ENCODE measurements around the gene UBL4B. TPM values are rescaled to one million over a fixed set of nuclear protein-coding genes. Genes with fewer than 3 reads are reported as not detected.

The UBL4B gene
- total RNA-seq, 2 donors from 2014 or later, result not detected

GRCh38 chr1:110144366-110144765 lies 32.1 kb downstream of the UBL4B start:
- Histone ChIP-seq H3K9me3 (no peaks in the 10 kb centered on the region), H3K27ac (no peak overlapping the region), H3K27me3 (replicated peaks; ENCODE audit: insufficient read depth) (no peaks in the 10 kb centered on the region), H3K4me3 (no peak overlapping the region), H3K36me3 (no peaks in the 10 kb centered on the region), H3K4me1 (ENCODE audit: control insufficient read depth in 1 of 2, low read depth in 2 of 2) (no peaks in the 10 kb centered on the region)
- no peak for ATAC-seq (ENCODE audit: insufficient number of reproducible peaks, low FRiP score, low read depth)
- no peak for DNase-seq (ENCODE audit: low spot score)
- TF ChIP-seq CTCF (IDR thresholded peaks at IDR 0.05), result no peak

GRCh38 chr1:110148961-110149360 lies 36.7 kb downstream of the UBL4B start:
- H3K27me3 ChIP-seq (replicated peaks; ENCODE audit: insufficient read depth), result no peaks in the 10 kb centered on the region
- ATAC-seq (ENCODE audit: insufficient number of reproducible peaks, low FRiP score, low read depth) (no peak), DNase-seq (ENCODE audit: low spot score) (no peak)
- no peak for TF ChIP-seq CTCF (IDR thresholded peaks at IDR 0.05)
- H3K27ac ChIP-seq, result no peak overlapping the region
- no peak overlapping the region for H3K4me3 ChIP-seq
- H3K9me3 ChIP-seq, result no peaks in the 10 kb centered on the region
- no peaks in the 10 kb centered on the region for H3K36me3 ChIP-seq
- H3K4me1 ChIP-seq (ENCODE audit: control insufficient read depth in 1 of 2, low read depth in 2 of 2), result peaks cover 5 to 15% of the 10 kb centered on the region in 2 donors

GRCh38 chr1:110150330-110151174 lies 38.3 kb downstream of the UBL4B start, which contains the start of gene SLC6A17:
TSS of gene SLC6A17 (plus strand) at chr1:110150494. CDS start at chr1:110166930, 16,436 bp downstream.
- DNase-seq (ENCODE audit: low spot score) (no peak), ATAC-seq (ENCODE audit: insufficient number of reproducible peaks, low FRiP score, low read depth) (no peak)
- Histone ChIP-seq H3K27me3 (replicated peaks; ENCODE audit: insufficient read depth) (no peaks in the 10 kb centered on the region), H3K27ac (no peak within 1 kb of the TSS), H3K36me3 (no peaks in the 10 kb centered on the region), H3K9me3 (no peaks in the 10 kb centered on the region), H3K4me1 (ENCODE audit: control insufficient read depth in 1 of 2, low read depth in 2 of 2) (peaks cover 5 to 15% of the 10 kb centered on the region in 2 donors), H3K4me3 (peak within 1 kb of the TSS; percentile 57)
- TF ChIP-seq CTCF (IDR thresholded peaks at IDR 0.05), result no peak

GRCh38 chr1:110151175-110151669 lies 39.0 kb downstream of the UBL4B start:
- ATAC-seq (ENCODE audit: insufficient number of reproducible peaks, low FRiP score, low read depth), result no peak
- Histone ChIP-seq H3K4me3 (peak overlapping the region; percentile 57), H3K27me3 (replicated peaks; ENCODE audit: insufficient read depth) (no peaks in the 10 kb centered on the region)

More at GRCh38 chr1:110151175-110151669, 39.0 kb downstream of the UBL4B start:
- H3K27ac ChIP-seq, result no peak overlapping the region
- H3K4me1 ChIP-seq (ENCODE audit: control insufficient read depth in 1 of 2, low read depth in 2 of 2), result peaks cover 5 to 15% of the 10 kb centered on the region in 2 donors
- no peak for TF ChIP-seq CTCF (IDR thresholded peaks at IDR 0.05)
- H3K9me3 ChIP-seq, result no peaks in the 10 kb centered on the region
- DNase-seq (ENCODE audit: low spot score), result no peak
- no peaks in the 10 kb centered on the region for H3K36me3 ChIP-seq
